ENCODE data around the gene NGEF. TPM values are rescaled to one million over a fixed set of nuclear protein-coding genes. Genes with fewer than 3 reads are reported as not detected.
A peak's percentile ranks its signal among the peaks of the same experiment; 100 is the strongest.

Gene NGEF
- total RNA-seq, result 10 to 100 TPM in 1 of 4 donors, 1 to 10 TPM in 3; 4.0 to 16.5 (median 6.2) TPM

- H3K9me3 ChIP-seq, result no peaks in the 10 kb centered on the region
- H3K4me3 ChIP-seq, result no peak within 1 kb of the TSS
- H3K27ac ChIP-seq, result no peak within 1 kb of the TSS
- no peaks in the 10 kb centered on the region for H3K36me3 ChIP-seq
- no peak for DNase-seq
- intact Hi-C loops (cut with DNase I), result no loop called here
- no peaks in the 10 kb centered on the region for H3K4me1 ChIP-seq
- no peak for TF ChIP-seq POLR2A (IDR thresholded peaks at IDR 0.05)
- TF ChIP-seq, protein P1, sequence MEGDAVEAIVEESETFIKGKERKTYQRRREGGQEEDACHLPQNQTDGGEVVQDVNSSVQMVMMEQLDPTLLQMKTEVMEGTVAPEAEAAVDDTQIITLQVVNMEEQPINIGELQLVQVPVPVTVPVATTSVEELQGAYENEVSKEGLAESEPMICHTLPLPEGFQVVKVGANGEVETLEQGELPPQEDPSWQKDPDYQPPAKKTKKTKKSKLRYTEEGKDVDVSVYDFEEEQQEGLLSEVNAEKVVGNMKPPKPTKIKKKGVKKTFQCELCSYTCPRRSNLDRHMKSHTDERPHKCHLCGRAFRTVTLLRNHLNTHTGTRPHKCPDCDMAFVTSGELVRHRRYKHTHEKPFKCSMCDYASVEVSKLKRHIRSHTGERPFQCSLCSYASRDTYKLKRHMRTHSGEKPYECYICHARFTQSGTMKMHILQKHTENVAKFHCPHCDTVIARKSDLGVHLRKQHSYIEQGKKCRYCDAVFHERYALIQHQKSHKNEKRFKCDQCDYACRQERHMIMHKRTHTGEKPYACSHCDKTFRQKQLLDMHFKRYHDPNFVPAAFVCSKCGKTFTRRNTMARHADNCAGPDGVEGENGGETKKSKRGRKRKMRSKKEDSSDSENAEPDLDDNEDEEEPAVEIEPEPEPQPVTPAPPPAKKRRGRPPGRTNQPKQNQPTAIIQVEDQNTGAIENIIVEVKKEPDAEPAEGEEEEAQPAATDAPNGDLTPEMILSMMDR (IDR thresholded peaks at IDR 0.05), result no peak
- H3K27me3 ChIP-seq, result no peaks in the 10 kb centered on the region
- 85 to 98% methylated on average over 4 to 7 of the region's 12 CpGs for WGBS, 2 donors
Measured at GRCh38 chr2:233013027-233013461, at the start of gene NGEF. Gene NGEF (minus strand): TSS chr2:233013256. CDS start chr2:232974890, 38,366 bp downstream.

DNA sequence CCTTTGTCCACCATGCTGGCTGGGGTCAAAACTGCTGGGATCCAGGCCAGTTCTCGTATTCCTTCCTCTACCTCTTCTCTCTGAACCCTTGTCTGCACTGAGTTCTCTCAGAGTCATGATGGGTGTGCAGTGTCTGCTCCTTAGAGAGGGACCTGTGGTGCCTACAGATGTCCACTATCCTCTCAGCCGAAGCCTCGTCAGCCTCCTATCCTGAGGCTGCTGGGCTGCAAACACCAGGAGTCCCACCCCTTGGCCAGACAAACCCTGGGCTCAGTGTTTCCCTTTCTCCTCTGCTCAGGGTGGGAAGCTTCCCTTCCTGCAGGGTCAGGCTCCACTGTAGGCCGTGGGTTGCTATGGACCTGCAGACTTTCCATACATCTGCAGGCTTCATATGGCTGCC is 49.4 kb upstream of the NGEF start:
- no peaks in the 10 kb centered on the region for H3K9me3 ChIP-seq
- H3K4me1 ChIP-seq, result peaks cover 18 to 66% (median 23%) of the 10 kb centered on the region in 3 donors
- no peaks in the 10 kb centered on the region for H3K27me3 ChIP-seq
- no peak for DNase-seq
- intact Hi-C loops (cut with DNase I), result no loop called here
- WGBS, 2 donors, result 47 to 65% methylated on average over 3 of the region's 4 CpGs
- H3K36me3 ChIP-seq, result no peaks in the 10 kb centered on the region
- TF ChIP-seq, protein P1 (IDR thresholded peaks at IDR 0.05), result no peak
- TF ChIP-seq POLR2A (IDR thresholded peaks at IDR 0.05), result no peak
- H3K4me3 ChIP-seq, result peak overlapping the region in 3 of 4 donors; percentile 31 to 71 (median 50)
- H3K27ac ChIP-seq, result peak overlapping the region; percentile 66 to 92 (median 78)

DNA sequence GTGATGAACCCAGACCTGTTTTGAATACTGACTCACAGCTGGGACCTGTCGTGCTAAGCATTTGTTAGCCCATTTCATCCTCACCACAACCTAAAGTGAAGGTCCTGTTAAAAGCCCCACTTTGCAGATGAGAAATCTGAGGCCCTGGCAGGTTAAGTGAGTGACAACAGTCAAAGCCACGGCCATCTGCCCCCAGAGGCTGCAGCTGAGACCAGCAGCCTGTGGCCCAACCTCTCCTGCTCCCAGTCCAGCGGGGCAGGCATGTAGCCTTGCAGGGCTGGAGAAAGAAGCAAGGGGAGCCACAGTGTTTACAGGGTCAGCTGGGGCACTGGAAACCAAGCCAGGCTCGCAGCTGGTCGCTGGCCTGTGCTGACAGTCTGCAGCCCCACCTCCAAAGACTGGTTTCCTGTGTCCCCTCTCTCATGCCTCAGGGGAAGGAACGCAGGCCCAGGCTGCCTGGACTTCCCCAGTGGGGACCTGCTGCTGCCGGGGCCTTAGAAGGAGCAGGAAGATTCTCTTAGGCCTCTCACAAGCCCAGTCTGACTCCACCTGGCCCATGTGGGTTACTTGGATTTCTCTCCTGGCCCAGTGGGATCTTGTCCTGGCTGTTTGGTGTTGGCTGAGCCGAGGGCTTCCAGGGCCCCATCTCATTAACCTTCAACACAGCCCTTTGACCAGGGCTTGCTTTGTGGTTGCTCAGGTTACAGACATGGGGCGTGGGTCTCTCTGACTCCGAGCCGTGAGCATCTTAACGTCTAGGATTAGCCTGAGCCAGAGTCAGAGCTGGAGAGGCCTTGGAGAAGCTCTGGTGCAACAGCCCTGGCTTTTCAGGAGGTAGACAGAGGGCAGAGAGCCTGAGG is 48.8 kb upstream of the NGEF start:
- peak overlapping the region; percentile 25 to 71 (median 40) for H3K4me3 ChIP-seq
- H3K36me3 ChIP-seq, result no peaks in the 10 kb centered on the region
- no peak for DNase-seq
- intact Hi-C loops (cut with DNase I), result no loop called here
- WGBS, 2 donors, result 67 to 82% methylated on average over 4 to 6 of the region's 12 CpGs
- peaks cover 18 to 63% (median 22%) of the 10 kb centered on the region in 3 donors for H3K4me1 ChIP-seq
- no peaks in the 10 kb centered on the region for H3K27me3 ChIP-seq
- no peaks in the 10 kb centered on the region for H3K9me3 ChIP-seq
- H3K27ac ChIP-seq, result peak overlapping the region; percentile 66 to 92 (median 78)
- TF ChIP-seq, protein P1 (IDR thresholded peaks at IDR 0.05), result peak in 2 of 6 experiments; percentile 5 to 20
- peak in 2 of 4 donors; percentile 37 to 41 for TF ChIP-seq POLR2A (IDR thresholded peaks at IDR 0.05)

GRCh38 chr2:233060980-233061590 is 48.0 kb upstream of the NGEF start:
- intact Hi-C loops (cut with DNase I), result no loop called here
- Histone ChIP-seq H3K4me1 (peaks cover 18 to 56% (median 22%) of the 10 kb centered on the region in 3 donors), H3K9me3 (no peaks in the 10 kb centered on the region), H3K36me3 (no peaks in the 10 kb centered on the region), H3K27ac (peak overlapping the region; percentile 66 to 92 (median 78)), H3K4me3 (peak overlapping the region; percentile 25 to 71 (median 40)), H3K27me3 (no peaks in the 10 kb centered on the region)
- DNase-seq, result no peak
- TF ChIP-seq, protein P1 (IDR thresholded peaks at IDR 0.05), result no peak
- TF ChIP-seq POLR2A (IDR thresholded peaks at IDR 0.05), result peak in 1 of 4 donors; percentile 18
- WGBS, 2 donors, result 77 to 80% methylated on average over 1 to 3 of the region's 10 CpGs
